Kidney (tissue), 14 donors: ENCODE results near the gene SH3RF1. TPM values are rescaled to one million over a fixed set of nuclear protein-coding genes. Genes with fewer than 3 reads are reported as not detected.

ENCODE experiments used
- DNase-seq, 5 donors: peaks; one replicate each; pipeline ENCODE4 v3.0.0-alpha.2; 2013 to 2020
- FAIRE-seq: peaks from 2 replicates; lab custom pipeline; 2012; peaks lifted over from hg19 to GRCh38; lab: Jason Lieb, UNC
- H3K27ac ChIP-seq, 2 donors: one replicate each; pipeline ENCODE4 v1.7.0; 2013; ENCODE audit warnings: low read depth in 2 of 2, low read length in 2 of 2, inconsistent platforms in 1 of 2
- H3K27me3 ChIP-seq: one replicate; pipeline ENCODE4 v1.7.1; 2013; ENCODE audit warnings: low read length, inconsistent platforms; ENCODE audit not compliant: control insufficient read depth, insufficient read depth
- H3K36me3 ChIP-seq, 3 donors: one replicate each; pipeline versions ENCODE4 v1.7.0 to v1.7.1; 2013; ENCODE audit warnings: low read length in 3 of 3, control low read depth in 1 of 3, inconsistent platforms in 1 of 3; ENCODE audit not compliant: insufficient read depth in 3 of 3, control insufficient read depth in 2 of 3
- H3K4me1 ChIP-seq, 3 donors: one replicate each; pipeline versions ENCODE4 v1.7.0 to v1.7.1; 2013; ENCODE audit warnings: low read length in 3 of 3, inconsistent platforms in 1 of 3, low read depth in 1 of 3; ENCODE audit not compliant: control insufficient read depth in 2 of 3, insufficient read depth in 2 of 3
- H3K4me3 ChIP-seq, 3 donors: one replicate each; pipeline versions ENCODE4 v1.7.0 to v1.8.1; 2013; ENCODE audit warnings: low read length in 3 of 3, control low read depth in 1 of 3, inconsistent platforms in 1 of 3
- H3K9ac ChIP-seq, 3 donors: one replicate each; pipeline versions ENCODE4 v1.7.0 to v1.7.1; 2013; ENCODE audit warnings: low read length in 3 of 3, control low read depth in 1 of 3, inconsistent platforms in 1 of 3
- H3K9me3 ChIP-seq, 3 donors: one replicate each; pipeline versions ENCODE4 v1.7.0 to v1.7.1; 2013; ENCODE audit warnings: low read length in 3 of 3, control low read depth in 1 of 3, inconsistent platforms in 1 of 3; ENCODE audit not compliant: control insufficient read depth in 2 of 3, insufficient read depth in 1 of 3
- intact Hi-C: fragments of 100-400 bp; cut with DNase I; formaldehyde crosslinking; loops from one replicate; pipeline ENCODE4 v1.11.1; 2022
- polyA plus RNA-seq: library from polyadenylated mRNA; stranded (reverse); fragments of 350-450 nt; fragmentation: Illumina TruSeq; extraction: RNeasy Lipid Tissue Mini Kit (QIAGEN cat#74804); gene quantifications from one replicate; pipeline ENCODE4 v1.2.3, GENCODE V29; 2014; ENCODE audit warnings: low read depth, low replicate concordance; ENCODE audit not compliant: insufficient read depth
- total RNA-seq: library from RNA; stranded (reverse); fragmentation: NEBNext Ultra II Directional; extraction: Animal tissue kit (Norgen Biotek cat#: 25700); gene quantifications from one replicate; pipeline ENCODE4 v1.2.1, GENCODE V29; 2021
- TF ChIP-seq, protein P1 (sequence below): IDR thresholded peaks from 3 replicates; pipeline ENCODE4 v1.5.1; 2012; ENCODE audit warnings: mild to moderate bottlenecking, moderate library complexity, borderline replicate concordance; ENCODE audit not compliant: insufficient read depth; ENCODE audit errors: extremely low read depth
- donor health status: control.
- donor health status: control.
- donor health status: control.
- donor health status: control.
- donor health status: control.
- donor health status: DM: yes; HTN: yes; CAD: no.
- donor health status: Normal renal cell carcinoma (clear cell type).

The SH3RF1 gene
- total and polyA plus RNA-seq, 2 donors from 2014 or later, result 8.2 to 35.7 TPM

DNA sequence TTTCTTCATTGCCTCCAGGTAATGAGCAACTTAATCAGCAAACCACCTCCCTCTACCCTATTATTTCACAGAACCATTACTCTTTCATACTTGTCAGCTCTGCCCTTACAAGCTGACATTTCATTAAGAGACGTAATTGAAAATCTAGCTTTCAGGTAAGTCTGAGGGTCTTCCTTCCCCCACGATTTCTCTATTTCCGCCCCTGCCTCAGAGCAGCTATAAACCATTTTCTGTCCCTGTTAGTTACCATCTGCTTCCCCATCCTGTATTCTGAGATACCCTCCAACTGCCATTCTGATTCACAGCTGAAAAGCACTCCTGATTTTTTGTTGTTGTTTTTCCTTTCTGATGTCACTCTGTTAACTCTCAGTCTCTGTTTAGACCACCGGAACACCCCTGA lies 37.1 kb downstream of the SH3RF1 start:
- FAIRE-seq, result no peak
- TF ChIP-seq, protein P1, sequence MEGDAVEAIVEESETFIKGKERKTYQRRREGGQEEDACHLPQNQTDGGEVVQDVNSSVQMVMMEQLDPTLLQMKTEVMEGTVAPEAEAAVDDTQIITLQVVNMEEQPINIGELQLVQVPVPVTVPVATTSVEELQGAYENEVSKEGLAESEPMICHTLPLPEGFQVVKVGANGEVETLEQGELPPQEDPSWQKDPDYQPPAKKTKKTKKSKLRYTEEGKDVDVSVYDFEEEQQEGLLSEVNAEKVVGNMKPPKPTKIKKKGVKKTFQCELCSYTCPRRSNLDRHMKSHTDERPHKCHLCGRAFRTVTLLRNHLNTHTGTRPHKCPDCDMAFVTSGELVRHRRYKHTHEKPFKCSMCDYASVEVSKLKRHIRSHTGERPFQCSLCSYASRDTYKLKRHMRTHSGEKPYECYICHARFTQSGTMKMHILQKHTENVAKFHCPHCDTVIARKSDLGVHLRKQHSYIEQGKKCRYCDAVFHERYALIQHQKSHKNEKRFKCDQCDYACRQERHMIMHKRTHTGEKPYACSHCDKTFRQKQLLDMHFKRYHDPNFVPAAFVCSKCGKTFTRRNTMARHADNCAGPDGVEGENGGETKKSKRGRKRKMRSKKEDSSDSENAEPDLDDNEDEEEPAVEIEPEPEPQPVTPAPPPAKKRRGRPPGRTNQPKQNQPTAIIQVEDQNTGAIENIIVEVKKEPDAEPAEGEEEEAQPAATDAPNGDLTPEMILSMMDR, result no peak
- peaks cover 0 to 11% (median 7%) of the 10 kb centered on the region in 3 donors for H3K4me1 ChIP-seq
- no peak overlapping the region for H3K9ac ChIP-seq
- H3K27ac ChIP-seq, result no peak overlapping the region
- DNase-seq, result no peak
- H3K9me3 ChIP-seq, result no peaks in the 10 kb centered on the region
- intact Hi-C loops, result no loop called here
- no peak overlapping the region for H3K4me3 ChIP-seq
- no peaks in the 10 kb centered on the region for H3K27me3 ChIP-seq
- H3K36me3 ChIP-seq, result no peaks in the 10 kb centered on the region

GRCh38 chr4:169231647-169232262 lies 39.0 kb downstream of the SH3RF1 start:
- intact Hi-C loops, result no loop called here
- no peak for FAIRE-seq
- no peak for DNase-seq
- Histone ChIP-seq H3K4me3 (no peak overlapping the region), H3K4me1 (peaks cover 0 to 7% (median 4%) of the 10 kb centered on the region in 3 donors), H3K27ac (no peak overlapping the region), H3K9me3 (no peaks in the 10 kb centered on the region), H3K27me3 (no peaks in the 10 kb centered on the region), H3K36me3 (no peaks in the 10 kb centered on the region), H3K9ac (no peak overlapping the region)
- TF ChIP-seq, protein P1, result no peak

DNA sequence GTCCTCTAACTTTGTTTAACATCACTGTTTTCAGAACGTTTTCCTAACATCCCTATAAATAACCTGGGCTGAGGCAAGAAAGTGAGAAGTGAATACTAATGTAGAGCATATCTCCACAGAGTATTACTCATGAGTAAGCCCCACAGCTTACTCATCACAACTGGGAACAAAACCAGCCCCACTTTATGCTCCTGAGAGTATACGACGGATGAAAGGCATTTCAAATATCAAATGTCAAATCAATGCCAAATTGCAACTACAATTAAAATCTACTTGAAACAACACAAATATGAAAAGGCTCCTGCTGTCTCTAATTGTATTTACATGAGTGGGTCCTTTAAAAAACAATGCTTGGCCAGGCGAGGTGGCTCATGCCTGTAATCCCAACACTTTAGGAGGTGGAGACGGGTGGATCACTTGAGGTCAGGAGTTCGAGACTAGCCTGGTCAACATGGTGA lies 41.2 kb downstream of the SH3RF1 start:
- H3K4me3 ChIP-seq, result no peak overlapping the region
- no peak overlapping the region for H3K27ac ChIP-seq
- H3K36me3 ChIP-seq, result no peaks in the 10 kb centered on the region
- FAIRE-seq (peak; percentile 60), DNase-seq (no peak)
- H3K9ac ChIP-seq, result no peak overlapping the region
- no peaks in the 10 kb centered on the region for H3K27me3 ChIP-seq
- intact Hi-C loops, result no loop called here
- H3K4me1 ChIP-seq, result peaks cover 0 to 9% (median 7%) of the 10 kb centered on the region in 3 donors
- TF ChIP-seq, protein P1, result no peak
- H3K9me3 ChIP-seq, result no peaks in the 10 kb centered on the region
